Astrocyte of the cerebellum (primary cell): ENCODE data around the gene LNX1.

ENCODE experiments used
- DNase-seq: peaks from one replicate; pipeline ENCODE4 v3.0.0-alpha.2; 2011; ENCODE audit warnings: low read depth
- H3K4me3 ChIP-seq: 2 replicates; pipeline ENCODE4 v1.5.1; 2011; ENCODE audit warnings: mild to moderate bottlenecking, low read depth, low read length, moderate library complexity
- CTCF ChIP-seq: IDR thresholded peaks from 2 replicates; pipeline ENCODE4 v1.5.1; 2012; ENCODE audit warnings: low read length, low read depth, moderate library complexity, mild to moderate bottlenecking; ENCODE audit errors: missing control alignments
- in situ Hi-C: cut with HindIII; loops from 2 replicates; pipeline ENCODE4 v1.10.0; 2017; ENCODE audit warnings: low sequenced_read_pairs

Gene LNX1

GRCh38 chr4:53617101-53617680 lies 25.9 kb upstream of the LNX1 start:
- no peak for TF ChIP-seq CTCF
- in situ Hi-C loops = no loop called here

GRCh38 chr4:53616219-53616618 lies 24.9 kb upstream of the LNX1 start:
- in situ Hi-C loops = no loop called here
- no peak for DNase-seq
- TF ChIP-seq CTCF = no peak
- no peak overlapping the region for H3K4me3 ChIP-seq

More at GRCh38 chr4:53617101-53617680, 25.9 kb upstream of the LNX1 start:
- DNase-seq = no peak
- H3K4me3 ChIP-seq = no peak overlapping the region

GRCh38 chr4:53614591-53614990 lies 23.3 kb upstream of the LNX1 start:
- peak; percentile 10 for TF ChIP-seq CTCF
- no peak overlapping the region for H3K4me3 ChIP-seq
- DNase-seq = no peak
- in situ Hi-C loops = no loop called here

GRCh38 chr4:53613428-53613827 lies 22.1 kb upstream of the LNX1 start:
- no peak for DNase-seq
- in situ Hi-C loops = no loop called here
- TF ChIP-seq CTCF = no peak
- H3K4me3 ChIP-seq = no peak overlapping the region

- no peak overlapping the region for H3K4me3 ChIP-seq
- TF ChIP-seq CTCF = no peak
- no peak for DNase-seq
- in situ Hi-C loops = no loop called here
Measured at GRCh38 chr4:53608649-53609048, 17.4 kb upstream of the LNX1 start.

- DNase-seq = no peak
- no peak overlapping the region for H3K4me3 ChIP-seq
- no peak for TF ChIP-seq CTCF
- in situ Hi-C loops = no loop called here
Measured at GRCh38 chr4:53608242-53608641, 17.0 kb upstream of the LNX1 start.
